ENCODE data around the gene SYTL3. TPM values are rescaled to one million over a fixed set of nuclear protein-coding genes. Genes with fewer than 3 reads are reported as not detected.

Gene SYTL3
- total RNA-seq (2022) (14.2 and 15.0 TPM in 2 replicates), Bru-seq, nascent RNA (percentile 68 among the genes with signal in this experiment), BruChase-seq, experiment 1, labeled RNA remaining after a 6-hour chase (percentile 60 among the genes with signal in this experiment), BruChase-seq, experiment 2, labeled RNA remaining after a 2-hour chase (percentile 54 among the genes with signal in this experiment)
- long read RNA-seq, partial matches to known transcripts = 12 of 30 reads
- long read RNA-seq, other reads (novel, unspliced or antisense) = 18 of 30 reads

- peak within 1 kb of the TSS; percentile 76 for H3K27ac Mint-ChIP-seq (ENCODE audit: unreplicated experiment)
Measured at GRCh38 chr6:158649289-158650143, at the start of gene SYTL3. SYTL3 (plus strand) TSS chr6:158650054; CDS start chr6:158663269, 13,215 bp downstream.

GRCh38 chr6:158603261-158604047 is 46.4 kb upstream of the SYTL3 start:
- Mint-ChIP-seq H3K4me3 (ENCODE audit: low read depth, unreplicated experiment) (no peak overlapping the region), H3K4me1 (ENCODE audit: low read depth, unreplicated experiment) (peaks cover 11% of the 10 kb centered on the region), H3K9me3 (ENCODE audit: low read depth, unreplicated experiment) (no peaks in the 10 kb centered on the region), H3K27me3 (ENCODE audit: unreplicated experiment) (no peaks in the 10 kb centered on the region), H3K36me3 (ENCODE audit: insufficient read depth, unreplicated experiment) (peaks cover 27% of the 10 kb centered on the region), H3K27ac (ENCODE audit: unreplicated experiment) (peak overlapping the region; percentile 1)
- CTCF ChIA-PET = interaction anchor here (0.6 to 1.0 kb wide), 2 partner anchors 28 to 389 kb away, joined by 4 to 5 read pairs; no protein-coding TSS in a partner anchor
- no peak for DNase-seq
- intact Hi-C loops (cut with micrococcal nuclease; ENCODE audit: unreplicated experiment) = loop anchor here (2.0 kb wide), 1 partner anchor 389 kb away; no protein-coding TSS in a partner anchor
- no TSS peak for BruUV-seq (replicated peaks)
- TF ChIP-seq CTCF (IDR thresholded peaks at IDR 0.05; ENCODE audit: unreplicated experiment) = no peak

More at GRCh38 chr6:158649289-158650143, at the start of gene SYTL3:
- H3K4me3 Mint-ChIP-seq (ENCODE audit: low read depth, unreplicated experiment) = no peak within 1 kb of the TSS
- H3K4me1 Mint-ChIP-seq (ENCODE audit: low read depth, unreplicated experiment) = peaks cover 47% of the 10 kb centered on the region
- intact Hi-C loops (cut with micrococcal nuclease; ENCODE audit: unreplicated experiment) = loop anchor here (5.0 kb wide), 2 partner anchors 43 to 353 kb away; partner anchors contain the start of gene RSPH3
- CTCF ChIA-PET = interaction anchor here (0.9 to 2.7 kb wide), 2 partner anchors 10 to 485 kb away, joined by 3 to 9 read pairs; no protein-coding TSS in a partner anchor
- H3K36me3 Mint-ChIP-seq (ENCODE audit: insufficient read depth, unreplicated experiment) = peaks cover 20% of the 10 kb centered on the region
- DNase-seq = peak; percentile 56
- BruUV-seq (replicated peaks) = no TSS peak
- no peaks in the 10 kb centered on the region for H3K9me3 Mint-ChIP-seq (ENCODE audit: low read depth, unreplicated experiment)
- TF ChIP-seq CTCF (IDR thresholded peaks at IDR 0.05; ENCODE audit: unreplicated experiment) = no peak
- no peaks in the 10 kb centered on the region for H3K27me3 Mint-ChIP-seq (ENCODE audit: unreplicated experiment)

GRCh38 chr6:158604048-158604406 is 45.8 kb upstream of the SYTL3 start:
- BruUV-seq (replicated peaks) = no TSS peak
- H3K4me1 Mint-ChIP-seq (ENCODE audit: low read depth, unreplicated experiment) = peaks cover 11% of the 10 kb centered on the region
- H3K36me3 Mint-ChIP-seq (ENCODE audit: insufficient read depth, unreplicated experiment) = peaks cover 22% of the 10 kb centered on the region
- no peaks in the 10 kb centered on the region for H3K27me3 Mint-ChIP-seq (ENCODE audit: unreplicated experiment)
- H3K4me3 Mint-ChIP-seq (ENCODE audit: low read depth, unreplicated experiment) = no peak overlapping the region
- intact Hi-C loops (cut with micrococcal nuclease; ENCODE audit: unreplicated experiment) = loop anchor here (2.0 kb wide), 1 partner anchor 389 kb away; no protein-coding TSS in a partner anchor
- TF ChIP-seq CTCF (IDR thresholded peaks at IDR 0.05; ENCODE audit: unreplicated experiment) = no peak
- no peaks in the 10 kb centered on the region for H3K9me3 Mint-ChIP-seq (ENCODE audit: low read depth, unreplicated experiment)
- H3K27ac Mint-ChIP-seq (ENCODE audit: unreplicated experiment) = peak overlapping the region; percentile 1
- DNase-seq = no peak
- CTCF ChIA-PET = interaction anchor here (0.6 to 1.0 kb wide), 2 partner anchors 27 to 390 kb away, joined by 4 to 5 read pairs; no protein-coding TSS in a partner anchor

Measured in Calu3 (cell line).